Activated naive CD4-positive, alpha-beta T cell treated with anti-CD3 and anti-CD28 coated beads, Interleukin-2, amount 50 U/mL, for 72 hours (primary cell): ENCODE results near the gene RUNX1. TPM values are rescaled to one million over a fixed set of nuclear protein-coding genes. Genes with fewer than 3 reads are reported as not detected.

Experiments used
- ATAC-seq, 2 donors: fragments of 150-1000 bp; cut with Tn5 transposase; 2 replicates each; pipeline ENCODE4 v1.10.0; 2021; ENCODE audit warnings: mild to moderate bottlenecking in 2 of 2, moderate library complexity in 2 of 2
- DNase-seq, 2 donors: peaks; one replicate each; pipeline ENCODE4 v3.0.0; 2021 to 2022; ENCODE audit warnings: low spot score in 2 of 2
- H3K27ac Mint-ChIP-seq, 2 donors: one replicate each; pipeline ENCODE4 v1.8.0; 2022; ENCODE audit warnings: mild to moderate bottlenecking in 2 of 2, mixed read lengths in 2 of 2
- H3K36me3 Mint-ChIP-seq, 2 donors: one replicate each; pipeline ENCODE4 v1.8.0; 2022; ENCODE audit warnings: mixed read lengths in 2 of 2
- H3K9me3 Mint-ChIP-seq, 2 donors: one replicate each; pipeline ENCODE4 v1.8.0; 2022; ENCODE audit warnings: mixed read lengths in 2 of 2
- total RNA-seq, 2 donors: library from RNA; stranded (reverse); gene quantifications; one replicate each; pipeline ENCODE4 v1.2.3, GENCODE V29; 2022

RUNX1 gene
- total RNA-seq, 2 donors from 2014 or later = 44.9 to 80.4 TPM

GRCh38 chr21:34946385-34946840 is 102.7 kb downstream of the RUNX1 start:
- peaks cover 5 to 9% of the 10 kb centered on the region in 2 donors for H3K9me3 Mint-ChIP-seq

GRCh38 chr21:34945288-34945687 is 103.8 kb downstream of the RUNX1 start:
- H3K27ac Mint-ChIP-seq = peak overlapping the region; percentile 98 to 99
- no peak for DNase-seq
- peaks cover 5 to 9% of the 10 kb centered on the region in 2 donors for H3K9me3 Mint-ChIP-seq
- ATAC-seq = peak; percentile 12 to 26
- peaks cover 8% of the 10 kb centered on the region in 2 donors for H3K36me3 Mint-ChIP-seq

More at GRCh38 chr21:34946385-34946840, 102.7 kb downstream of the RUNX1 start:
- peaks cover 8% of the 10 kb centered on the region in 2 donors for H3K36me3 Mint-ChIP-seq
- DNase-seq (peak; percentile 43 to 63), ATAC-seq (peak; percentile 76 to 81)
- H3K27ac Mint-ChIP-seq = peak overlapping the region; percentile 98 to 99

- no peak for ATAC-seq
- peaks cover 8 to 12% of the 10 kb centered on the region in 2 donors for H3K36me3 Mint-ChIP-seq
- peak overlapping the region; percentile 86 to 98 for H3K27ac Mint-ChIP-seq
Observed at GRCh38 chr21:34944015-34944755, 104.9 kb downstream of the RUNX1 start.

GRCh38 chr21:34942911-34943310 is 106.2 kb downstream of the RUNX1 start:
- Mint-ChIP-seq H3K9me3 (peaks cover 5 to 9% of the 10 kb centered on the region in 2 donors), H3K36me3 (peaks cover 8 to 13% of the 10 kb centered on the region in 2 donors), H3K27ac (peak overlapping the region; percentile 92 to 98)
- ATAC-seq (peak; percentile 26 to 61), DNase-seq (no peak)

More at GRCh38 chr21:34944015-34944755, 104.9 kb downstream of the RUNX1 start:
- DNase-seq = no peak
- H3K9me3 Mint-ChIP-seq = peaks cover 5 to 9% of the 10 kb centered on the region in 2 donors

- H3K9me3 Mint-ChIP-seq = peaks cover 4 to 7% of the 10 kb centered on the region in 2 donors
- H3K36me3 Mint-ChIP-seq = peaks cover 6 to 11% of the 10 kb centered on the region in 2 donors
- H3K27ac Mint-ChIP-seq = peak overlapping the region in 1 of 2 donors; percentile 27
- DNase-seq = no peak
- ATAC-seq = no peak
Observed at GRCh38 chr21:34941162-34941561, 107.9 kb downstream of the RUNX1 start.

GRCh38 chr21:34939673-34940331 is 109.3 kb downstream of the RUNX1 start:
- no peak for ATAC-seq
- Mint-ChIP-seq H3K27ac (peak overlapping the region in 1 of 2 donors; percentile 27), H3K9me3 (no peaks in the 10 kb centered on the region)

GRCh38 chr21:34938089-34938764 is 110.9 kb downstream of the RUNX1 start:
- H3K9me3 Mint-ChIP-seq = peaks cover 0 to 5% of the 10 kb centered on the region in 2 donors
- H3K27ac Mint-ChIP-seq = peak overlapping the region; percentile 13 to 57
- ATAC-seq (no peak), DNase-seq (no peak)
- peaks cover 0 to 5% of the 10 kb centered on the region in 2 donors for H3K36me3 Mint-ChIP-seq

More at GRCh38 chr21:34939673-34940331, 109.3 kb downstream of the RUNX1 start:
- no peak for DNase-seq
- H3K36me3 Mint-ChIP-seq = peaks cover 0 to 5% of the 10 kb centered on the region in 2 donors

- ATAC-seq (no peak), DNase-seq (no peak)
- peaks cover 0 to 11% of the 10 kb centered on the region in 2 donors for H3K9me3 Mint-ChIP-seq
- peaks cover 0 to 12% of the 10 kb centered on the region in 2 donors for H3K36me3 Mint-ChIP-seq
- peak overlapping the region; percentile 94 to 95 for H3K27ac Mint-ChIP-seq
Observed at GRCh38 chr21:34936883-34937563, 112.1 kb downstream of the RUNX1 start.

GRCh38 chr21:34936371-34936789 is 112.7 kb downstream of the RUNX1 start:
- DNase-seq = no peak
- H3K9me3 Mint-ChIP-seq = peaks cover 0 to 15% of the 10 kb centered on the region in 2 donors
- H3K36me3 Mint-ChIP-seq = peaks cover 5 to 17% of the 10 kb centered on the region in 2 donors
- ATAC-seq = peak in 1 of 2 donors; percentile 16
- peak overlapping the region; percentile 94 to 95 for H3K27ac Mint-ChIP-seq

- ATAC-seq = peak; percentile 5 to 55
- H3K36me3 Mint-ChIP-seq = peaks cover 5 to 17% of the 10 kb centered on the region in 2 donors
Observed at GRCh38 chr21:34935898-34936297, 113.2 kb downstream of the RUNX1 start.

GRCh38 chr21:34935452-34935851 is 113.7 kb downstream of the RUNX1 start:
- no peak for DNase-seq

More at GRCh38 chr21:34935898-34936297, 113.2 kb downstream of the RUNX1 start:
- peak overlapping the region; percentile 94 to 95 for H3K27ac Mint-ChIP-seq
- no peak for DNase-seq
- peaks cover 0 to 15% of the 10 kb centered on the region in 2 donors for H3K9me3 Mint-ChIP-seq

GRCh38 chr21:34934350-34934749 is 114.8 kb downstream of the RUNX1 start:
- peak overlapping the region; percentile 94 to 96 for H3K27ac Mint-ChIP-seq
- DNase-seq (no peak), ATAC-seq (no peak)
- peaks cover 5 to 14% of the 10 kb centered on the region in 2 donors for H3K36me3 Mint-ChIP-seq
- H3K9me3 Mint-ChIP-seq = peaks cover 0 to 15% of the 10 kb centered on the region in 2 donors

More at GRCh38 chr21:34935452-34935851, 113.7 kb downstream of the RUNX1 start:
- peak overlapping the region; percentile 94 to 95 for H3K27ac Mint-ChIP-seq
- peaks cover 0 to 15% of the 10 kb centered on the region in 2 donors for H3K9me3 Mint-ChIP-seq
- ATAC-seq = peak; percentile 76 to 84
- H3K36me3 Mint-ChIP-seq = peaks cover 5 to 17% of the 10 kb centered on the region in 2 donors

- peak overlapping the region; percentile 94 to 96 for H3K27ac Mint-ChIP-seq
- DNase-seq = no peak
- peaks cover 5 to 11% of the 10 kb centered on the region in 2 donors for H3K36me3 Mint-ChIP-seq
- ATAC-seq = peak; percentile 80 to 83
- peaks cover 0 to 15% of the 10 kb centered on the region in 2 donors for H3K9me3 Mint-ChIP-seq
Observed at GRCh38 chr21:34933609-34934335, 115.3 kb downstream of the RUNX1 start.

- ATAC-seq (no peak), DNase-seq (no peak)
- H3K36me3 Mint-ChIP-seq = peaks cover 5 to 11% of the 10 kb centered on the region in 2 donors
- H3K9me3 Mint-ChIP-seq = peaks cover 0 to 15% of the 10 kb centered on the region in 2 donors
- H3K27ac Mint-ChIP-seq = peak overlapping the region; percentile 32 to 94
Observed at GRCh38 chr21:34932233-34932632, 116.9 kb downstream of the RUNX1 start.

- peaks cover 11% of the 10 kb centered on the region in 2 donors for H3K36me3 Mint-ChIP-seq
- peaks cover 0 to 15% of the 10 kb centered on the region in 2 donors for H3K9me3 Mint-ChIP-seq
- H3K27ac Mint-ChIP-seq = peak overlapping the region in 1 of 2 donors; percentile 67
- DNase-seq = no peak
- ATAC-seq = no peak
Observed at GRCh38 chr21:34930971-34931370, 118.1 kb downstream of the RUNX1 start.
